Breast epithelium (tissue), 4 donors: ENCODE measurements around the gene YPEL5. TPM values are rescaled to one million over a fixed set of nuclear protein-coding genes. Genes with fewer than 3 reads are reported as not detected.

ENCODE experiments used
- DNase-seq, 2 donors: peaks; one replicate each; pipeline ENCODE4 v3.0.0-alpha.2; 2019; ENCODE audit warnings: low spot score in 2 of 2
- H3K27ac ChIP-seq, 2 donors: fragments of 200-600 bp; sonication (generic) in 1 of 2; one replicate each; pipeline ENCODE4 v1.5.1; 2016 to 2019; ENCODE audit warnings: mild to moderate bottlenecking in 1 of 2
- H3K27me3 ChIP-seq, 2 donors: fragments of 200-600 bp; sonication (generic) in 1 of 2; one replicate each; pipeline versions ENCODE4 v1.5.1 to v1.6.0; 2017 to 2019; ENCODE audit warnings: control low read depth in 1 of 2, mild to moderate bottlenecking in 1 of 2
- H3K36me3 ChIP-seq: fragments of 200-600 bp; one replicate; pipeline ENCODE4 v1.5.1; 2019
- H3K4me1 ChIP-seq, 2 donors: fragments of 200-600 bp; sonication (generic); one replicate each; pipeline ENCODE4 v1.5.1; 2016 to 2019; ENCODE audit warnings: control low read depth in 1 of 2
- H3K4me3 ChIP-seq, 3 donors: fragments of 200-600 bp; sonication (generic); 1 replicate in 2 of 3; 2 replicates in 1 of 3; pipeline ENCODE4 v1.5.1; 2016 to 2019; ENCODE audit warnings: mild to moderate bottlenecking in 3 of 3, moderate library complexity in 2 of 3
- H3K9me3 ChIP-seq, 2 donors: fragments of 200-600 bp; sonication (generic) in 1 of 2; one replicate each; pipeline ENCODE4 v1.5.1; 2016 to 2019; ENCODE audit warnings: control low read depth in 1 of 2
- CTCF ChIP-seq, 3 donors: fragments of 450-650 bp; IDR thresholded peaks; one replicate each; pipeline ENCODE4 v1.5.1; 2016 to 2017; ENCODE audit warnings: antibody characterized with exemption in 3 of 3, mild to moderate bottlenecking in 3 of 3, moderate library complexity in 3 of 3
- POLR2A ChIP-seq: fragments of 450-650 bp; IDR thresholded peaks from one replicate; pipeline ENCODE4 v1.6.1; 2016; ENCODE audit warnings: antibody characterized with exemption, mild to moderate bottlenecking, moderate library complexity
- POLR2AphosphoS5 ChIP-seq, 3 donors: sonication (generic); formaldehyde crosslinking; IDR thresholded peaks; one replicate each; pipeline ENCODE4 v1.6.1; 2017; ENCODE audit warnings: antibody characterized with exemption in 3 of 3
- intact Hi-C: fragments of 100-400 bp; cut with DNase I; formaldehyde crosslinking; loops from one replicate; pipeline ENCODE4 v1.15.1; 2023; ENCODE audit warnings: low total_unique reads
- total RNA-seq, 3 donors: library from RNA; depleted of rRNA; stranded (reverse); fragments of >200 nt; gene quantifications; one replicate each; pipeline ENCODE4 v1.1.0, GENCODE V29; 2016

The YPEL5 gene
- total RNA-seq, 3 donors from 2014 or later, result 90.8 to 161 (median 104) TPM

GRCh38 chr2:30201990-30202389 lies 55.2 kb downstream of the YPEL5 start:
- Histone ChIP-seq H3K27me3 (no peaks in the 10 kb centered on the region), H3K27ac (no peak overlapping the region), H3K4me1 (no peaks in the 10 kb centered on the region), H3K9me3 (no peaks in the 10 kb centered on the region), H3K4me3 (no peak overlapping the region), H3K36me3 (no peaks in the 10 kb centered on the region)
- no peak for DNase-seq
- intact Hi-C loops, result no loop called here
- TF ChIP-seq POLR2AphosphoS5 (IDR thresholded peaks at IDR 0.05) (peak in 1 of 3 donors; percentile 40), CTCF (IDR thresholded peaks at IDR 0.05) (no peak)

GRCh38 chr2:30203156-30203555 lies 56.3 kb downstream of the YPEL5 start:
- no peak for DNase-seq
- Histone ChIP-seq H3K4me1 (no peaks in the 10 kb centered on the region), H3K9me3 (no peaks in the 10 kb centered on the region), H3K27me3 (no peaks in the 10 kb centered on the region), H3K27ac (no peak overlapping the region), H3K4me3 (no peak overlapping the region), H3K36me3 (no peaks in the 10 kb centered on the region)
- no peak for TF ChIP-seq CTCF (IDR thresholded peaks at IDR 0.05)
- TF ChIP-seq POLR2AphosphoS5 (IDR thresholded peaks at IDR 0.05), result no peak
- no peak for TF ChIP-seq POLR2A
- intact Hi-C loops, result no loop called here

GRCh38 chr2:30204281-30204680 lies 57.5 kb downstream of the YPEL5 start:
- Histone ChIP-seq H3K4me3 (no peak overlapping the region), H3K27ac (peak overlapping the region in 1 of 2 donors; percentile 26), H3K36me3 (no peaks in the 10 kb centered on the region), H3K27me3 (no peaks in the 10 kb centered on the region), H3K4me1 (no peaks in the 10 kb centered on the region), H3K9me3 (no peaks in the 10 kb centered on the region)
- no peak for DNase-seq
- intact Hi-C loops, result no loop called here
- no peak for TF ChIP-seq CTCF (IDR thresholded peaks at IDR 0.05)
- no peak for TF ChIP-seq POLR2A
- TF ChIP-seq POLR2AphosphoS5 (IDR thresholded peaks at IDR 0.05), result no peak

GRCh38 chr2:30205456-30205855 lies 58.6 kb downstream of the YPEL5 start:
- Histone ChIP-seq H3K36me3 (no peaks in the 10 kb centered on the region), H3K27ac (no peak overlapping the region), H3K27me3 (no peaks in the 10 kb centered on the region), H3K4me1 (no peaks in the 10 kb centered on the region), H3K9me3 (no peaks in the 10 kb centered on the region), H3K4me3 (no peak overlapping the region)
- DNase-seq, result no peak
- TF ChIP-seq CTCF (IDR thresholded peaks at IDR 0.05) (no peak), POLR2A (no peak), POLR2AphosphoS5 (IDR thresholded peaks at IDR 0.05) (no peak)
- intact Hi-C loops, result no loop called here

GRCh38 chr2:30206461-30207430 lies 59.9 kb downstream of the YPEL5 start:
- H3K36me3 ChIP-seq, result no peaks in the 10 kb centered on the region
- intact Hi-C loops, result no loop called here
- no peaks in the 10 kb centered on the region for H3K9me3 ChIP-seq
- no peak overlapping the region for H3K27ac ChIP-seq
- no peaks in the 10 kb centered on the region for H3K4me1 ChIP-seq
- no peak overlapping the region for H3K4me3 ChIP-seq
- TF ChIP-seq POLR2AphosphoS5 (IDR thresholded peaks at IDR 0.05) (no peak), CTCF (IDR thresholded peaks at IDR 0.05) (no peak), POLR2A (no peak)
- H3K27me3 ChIP-seq, result no peaks in the 10 kb centered on the region
- no peak for DNase-seq
